Aorta (tissue), 5 donors: Measurements from ENCODE around the gene MYO9B. TPM values are rescaled to one million over a fixed set of nuclear protein-coding genes. Genes with fewer than 3 reads are reported as not detected.
"Not testable (repeated sequence)": the region's sequence is repeated elsewhere in the genome, so short reads cannot be mapped to it uniquely, and the experiment has no call there.

Source experiments
- ATAC-seq: fragments of 200-7000 bp; cut with Tn5 transposase; one replicate; pipeline ENCODE4 v1.9.1; 2022; ENCODE audit warnings: moderate library complexity; ENCODE audit not compliant: low FRiP score
- DNase-seq, 2 donors: peaks; one replicate each; pipeline ENCODE4 v3.0.0-alpha.2; 2020
- H3K27ac ChIP-seq, 2 donors: one replicate each; pipeline ENCODE4 v1.5.1; 2013; ENCODE audit warnings: low read length in 2 of 2, mild to moderate bottlenecking in 2 of 2, moderate library complexity in 2 of 2, control low read depth in 1 of 2, inconsistent platforms in 1 of 2, low read depth in 1 of 2
- H3K27me3 ChIP-seq, 2 donors: one replicate each; pipeline ENCODE4 v1.6.1; 2013; ENCODE audit warnings: control low read depth in 1 of 2, low read length in 1 of 2, mild to moderate bottlenecking in 1 of 2, moderate library complexity in 1 of 2; ENCODE audit not compliant: insufficient read depth in 2 of 2, control insufficient read depth in 1 of 2
- H3K36me3 ChIP-seq, 2 donors: one replicate each; pipeline ENCODE4 v1.6.1; 2013; ENCODE audit warnings: control low read depth in 1 of 2, low read length in 1 of 2, mild to moderate bottlenecking in 1 of 2; ENCODE audit not compliant: insufficient read depth in 2 of 2, control insufficient read depth in 1 of 2
- H3K4me1 ChIP-seq, 2 donors: one replicate each; pipeline ENCODE4 v1.6.1; 2013; ENCODE audit warnings: low read length in 2 of 2, control low read depth in 1 of 2, mild to moderate bottlenecking in 1 of 2, moderate library complexity in 1 of 2; ENCODE audit not compliant: insufficient read depth in 2 of 2, control insufficient read depth in 1 of 2
- H3K4me3 ChIP-seq, 2 donors: one replicate each; pipeline ENCODE4 v1.5.1; 2013; ENCODE audit warnings: low read length in 2 of 2, control low read depth in 1 of 2, mild to moderate bottlenecking in 1 of 2
- H3K9me3 ChIP-seq: one replicate; pipeline ENCODE4 v1.6.1; 2013; ENCODE audit warnings: mild to moderate bottlenecking, low read length; ENCODE audit not compliant: control insufficient read depth
- WGBS, 2 donors: extraction: QIAGEN DNeasy Blood & Tissue Kit; methylation state at CpG; one replicate each; pipeline ENCODE4 v1.1.7; 2013; 5-methylcytosine and 5-hydroxymethylcytosine counted together
- intact Hi-C, 2 donors: fragments of 100-400 bp; cut with DNase I; formaldehyde crosslinking; loops; one replicate each; pipeline versions ENCODE4 v1.14.2 to v1.15.0; 2022
- polyA plus RNA-seq, 2 donors: library from polyadenylated mRNA; stranded (reverse); fragments of 200-250 nt; gene quantifications; one replicate each; pipeline ENCODE4 v1.2.3, GENCODE V29; 2013
- total RNA-seq, 2 donors: library from RNA; stranded (reverse); fragmentation: NEBNext Ultra II Directional; extraction: Animal tissue kit (Norgen Biotek cat#: 25700); gene quantifications; one replicate each; pipeline ENCODE4 v1.2.1, GENCODE V29; 2021
- donor health status: healthy with polysubstance abuse.
- donor health status: Bipolar disorder and iron deficiency.
- donor health status: DM: no; HTN: no; CAD: no.
- donor health status: DM: no; HTN: no; CAD: no.
- donor health status: DM: yes; HTN: yes; CAD: no.

The MYO9B gene
- total and polyA plus RNA-seq, 4 donors, result 34.3 to 183 (median 171) TPM

DNA sequence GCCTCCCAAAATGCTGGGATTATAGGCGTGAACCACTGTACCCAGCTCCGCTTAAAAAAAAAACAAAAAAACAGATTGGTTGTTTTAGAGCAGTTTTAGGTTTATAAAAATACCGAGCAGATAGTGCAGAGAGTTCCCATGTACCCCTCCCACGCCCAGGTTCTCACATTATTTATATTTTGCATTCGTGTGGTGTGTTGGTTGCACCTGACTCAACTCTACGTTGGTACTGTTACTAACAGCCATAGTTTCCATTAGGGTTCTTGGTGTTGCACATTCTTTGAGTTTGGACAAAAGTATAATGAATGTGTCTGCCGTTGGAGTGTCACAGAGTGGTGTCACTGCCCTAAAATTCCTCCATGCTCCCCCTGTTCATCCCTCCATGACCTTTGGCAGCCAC lies 29.1 kb downstream of the MYO9B start:
- no peaks in the 10 kb centered on the region for H3K4me1 ChIP-seq
- WGBS, 2 donors, result 71 to 80% methylated on average over 7 of the region's 7 CpGs
- no peak overlapping the region for H3K4me3 ChIP-seq
- DNase-seq, result no peak
- peaks cover 2 to 7% of the 10 kb centered on the region in 2 donors for H3K36me3 ChIP-seq
- no peaks in the 10 kb centered on the region for H3K27me3 ChIP-seq
- no peak for ATAC-seq
- no peaks in the 10 kb centered on the region for H3K9me3 ChIP-seq
- no peak overlapping the region for H3K27ac ChIP-seq
- intact Hi-C loops, result loop anchor here in 1 of 2 donors (5.0 kb wide), 1 partner anchor 38 kb away; no protein-coding TSS in a partner anchor

GRCh38 chr19:17105556-17105955 lies 30.0 kb downstream of the MYO9B start:
- Histone ChIP-seq H3K9me3 (no peaks in the 10 kb centered on the region), H3K36me3 (peaks cover 2 to 7% of the 10 kb centered on the region in 2 donors), H3K27me3 (no peaks in the 10 kb centered on the region), H3K4me3 (no peak overlapping the region), H3K27ac (no peak overlapping the region), H3K4me1 (no peaks in the 10 kb centered on the region)
- DNase-seq, result no peak
- intact Hi-C loops, result loop anchor here in 1 of 2 donors (5.0 kb wide), 1 partner anchor 37 kb away; no protein-coding TSS in a partner anchor
- no peak for ATAC-seq
- WGBS, 2 donors, result 77 to 83% methylated on average over 3 of the region's 3 CpGs

GRCh38 chr19:17106964-17107363 lies 31.4 kb downstream of the MYO9B start:
- H3K27ac ChIP-seq, result peak overlapping the region; percentile 69 to 91

GRCh38 chr19:17107546-17108452 lies 32.2 kb downstream of the MYO9B start:
- DNase-seq, result peak; percentile 97
- peak; percentile 93 for ATAC-seq
- intact Hi-C loops, result loop anchor here (2.0 to 5.0 kb wide), 3 partner anchors 13 to 35 kb away; no protein-coding TSS in a partner anchor
- 20% methylated on average over 27 of the region's 27 CpGs for WGBS, 2 donors
- Histone ChIP-seq H3K36me3 (no peaks in the 10 kb centered on the region), H3K27ac (peak overlapping the region; percentile 69 to 91), H3K27me3 (no peaks in the 10 kb centered on the region), H3K9me3 (no peaks in the 10 kb centered on the region), H3K4me1 (no peaks in the 10 kb centered on the region), H3K4me3 (no peak overlapping the region)

More at GRCh38 chr19:17106964-17107363, 31.4 kb downstream of the MYO9B start:
- intact Hi-C loops, result loop anchor here in 1 of 2 donors (5.0 kb wide), 1 partner anchor 35 kb away; no protein-coding TSS in a partner anchor
- not testable (repeated sequence) for ATAC-seq, H3K36me3 ChIP-seq, H3K4me3 ChIP-seq, H3K4me1 ChIP-seq, H3K9me3 ChIP-seq, DNase-seq, H3K27me3 ChIP-seq
- 91 to 96% methylated on average over 4 of the region's 4 CpGs for WGBS, 2 donors

DNA sequence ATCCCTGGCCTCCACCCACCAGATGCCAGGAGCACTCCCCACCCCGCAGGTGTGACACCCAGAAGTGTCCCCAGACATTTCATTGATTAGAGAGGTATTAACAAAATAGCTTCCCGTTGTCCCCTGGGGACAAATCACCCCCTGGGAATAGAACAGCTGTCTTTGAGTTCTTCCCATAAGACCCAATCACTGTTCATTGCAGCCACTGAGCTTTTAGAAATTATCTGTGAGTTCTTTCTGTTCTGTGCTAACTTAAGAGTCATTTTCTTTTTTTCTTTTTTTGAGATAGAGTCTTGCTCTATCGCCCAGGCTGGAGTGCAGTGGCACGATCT lies 32.8 kb downstream of the MYO9B start:
- intact Hi-C loops, result loop anchor here (2.0 to 5.0 kb wide), 3 partner anchors 14 to 34 kb away; no protein-coding TSS in a partner anchor
- no peak for ATAC-seq
- DNase-seq, result no peak
- H3K4me3 ChIP-seq, result no peak overlapping the region
- H3K4me1 ChIP-seq, result no peaks in the 10 kb centered on the region
- H3K9me3 ChIP-seq, result no peaks in the 10 kb centered on the region
- WGBS, 2 donors, result 25 to 33% methylated on average over 4 of the region's 4 CpGs
- H3K27me3 ChIP-seq, result no peaks in the 10 kb centered on the region
- H3K36me3 ChIP-seq, result no peaks in the 10 kb centered on the region
- peak overlapping the region; percentile 64 for H3K27ac ChIP-seq

DNA sequence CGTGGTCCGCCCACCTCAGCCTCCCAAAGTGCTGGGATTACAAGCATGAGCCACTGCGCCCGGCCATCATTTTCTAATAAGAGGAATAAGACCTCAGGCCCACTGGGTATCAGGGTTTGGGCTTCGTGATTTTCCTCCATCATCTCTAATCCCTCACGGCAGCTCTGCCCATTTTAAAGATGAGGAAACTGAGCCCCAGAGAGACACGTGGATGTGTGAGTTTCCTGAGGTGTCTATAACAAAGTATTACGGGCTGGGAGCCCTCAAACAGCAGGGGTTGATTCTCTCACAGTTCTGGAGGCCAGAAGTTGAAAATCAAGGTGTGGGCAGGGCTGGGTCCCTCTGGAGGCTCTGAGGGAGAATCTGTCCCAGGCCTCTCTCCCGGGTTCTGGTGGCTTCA lies 33.7 kb downstream of the MYO9B start:
- peaks cover 0 to 3% of the 10 kb centered on the region in 2 donors for H3K4me1 ChIP-seq

GRCh38 chr19:17109962-17110598 lies 34.5 kb downstream of the MYO9B start:
- H3K4me1 ChIP-seq, result peaks cover 0 to 3% of the 10 kb centered on the region in 2 donors
- H3K9me3 ChIP-seq, result no peaks in the 10 kb centered on the region
- H3K36me3 ChIP-seq, result no peaks in the 10 kb centered on the region
- ATAC-seq (peak; percentile 31), DNase-seq (peak in 1 of 2 donors; percentile 93)
- peak overlapping the region in 1 of 2 donors; percentile 4 for H3K27ac ChIP-seq
- H3K27me3 ChIP-seq, result no peaks in the 10 kb centered on the region
- intact Hi-C loops, result loop anchor here (2.0 to 5.0 kb wide), 3 partner anchors 15 to 32 kb away; no protein-coding TSS in a partner anchor
- 85 to 86% methylated on average over 26 of the region's 26 CpGs for WGBS, 2 donors
- H3K4me3 ChIP-seq, result no peak overlapping the region

More for the DNA sequence above, 33.7 kb downstream of the MYO9B start:
- H3K36me3 ChIP-seq, result no peaks in the 10 kb centered on the region
- intact Hi-C loops, result loop anchor here (2.0 to 5.0 kb wide), 3 partner anchors 14 to 33 kb away; no protein-coding TSS in a partner anchor
- ATAC-seq (no peak), DNase-seq (no peak)
- 91 to 92% methylated on average over 9 of the region's 9 CpGs for WGBS, 2 donors
- H3K9me3 ChIP-seq, result no peaks in the 10 kb centered on the region
- H3K4me3 ChIP-seq, result no peak overlapping the region
- no peak overlapping the region for H3K27ac ChIP-seq
- H3K27me3 ChIP-seq, result no peaks in the 10 kb centered on the region

DNA sequence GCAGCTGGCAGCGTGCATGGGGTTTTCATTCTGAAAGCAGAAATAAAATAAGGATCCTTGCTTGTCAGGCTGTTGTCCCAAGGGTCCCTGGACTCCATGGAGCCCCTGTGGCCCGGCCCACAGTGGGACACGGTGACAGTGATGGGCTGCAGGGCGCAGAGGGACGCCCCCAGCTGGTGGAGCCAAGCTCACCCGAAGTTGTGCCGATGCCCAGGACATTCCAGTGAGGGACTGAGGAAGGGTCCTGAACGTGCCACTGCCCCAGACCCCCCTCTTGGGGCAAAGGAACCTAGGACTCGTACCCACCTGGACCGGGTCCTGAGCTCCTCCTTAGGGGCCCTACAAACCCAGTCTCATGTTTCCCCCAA lies 35.0 kb downstream of the MYO9B start:
- 82 to 85% methylated on average over 10 of the region's 10 CpGs for WGBS, 2 donors
- H3K36me3 ChIP-seq, result no peaks in the 10 kb centered on the region
- peaks cover 0 to 3% of the 10 kb centered on the region in 2 donors for H3K4me1 ChIP-seq
- intact Hi-C loops, result no loop called here
- ATAC-seq (no peak), DNase-seq (no peak)
- no peaks in the 10 kb centered on the region for H3K9me3 ChIP-seq
- H3K27me3 ChIP-seq, result no peaks in the 10 kb centered on the region
- no peak overlapping the region for H3K27ac ChIP-seq
- H3K4me3 ChIP-seq, result no peak overlapping the region
